A549 (cell line): Measurements from ENCODE around the gene MEF2C. TPM values are rescaled to one million over a fixed set of nuclear protein-coding genes. Genes with fewer than 3 reads are reported as not detected.

ENCODE experiments used
- ATAC-seq, 2 experiments: fragments of 200-7000 bp in 1 of 2; fragments of >200 bp in 1 of 2; cut with Nextera tagmentation in 1 of 2; cut with Tn5 transposase in 1 of 2; 3 replicates each; pipeline versions ENCODE4 v1.8.0 to v1.9.1; 2018 to 2020; ENCODE audit warnings: mild to moderate bottlenecking in 1 of 2, moderate library complexity in 1 of 2
- CTCF ChIA-PET: fragments of 300-600 bp; sonication (Branson Sonifier 250); formaldehyde crosslinking; extraction: SDS; loops from one replicate; lab custom pipeline; 2021; ENCODE audit warnings: antibody characterized with exemption, inconsistent platforms; lab: Yijun Ruan, JAX
- POLR2A ChIA-PET: fragments of 350-600 bp; formaldehyde crosslinking; extraction: SDS; loops from one replicate; lab custom pipeline; 2021; ENCODE audit warnings: antibody characterized with exemption, inconsistent platforms; lab: Yijun Ruan, JAX
- DNase-seq, 2 experiments: peaks; one replicate each; pipeline versions ENCODE4 v3.0.0 to v3.0.0-alpha.2; 2011 to 2016; ENCODE audit warnings: low read depth in 1 of 2, low spot score in 1 of 2
- FAIRE-seq: peaks from 2 replicates; lab custom pipeline; 2011; peaks lifted over from hg19 to GRCh38; lab: Jason Lieb, UNC
- H3K27ac ChIP-seq, 2 experiments: fragments of >200 bp; sonication (Bioruptor Twin); formaldehyde crosslinking; 3 replicates each; pipeline ENCODE4 v1.5.1; 2016 to 2017
- H3K4me1 ChIP-seq: fragments of >200 bp; sonication (Bioruptor Twin); formaldehyde crosslinking; 3 replicates; pipeline ENCODE4 v1.6.1; 2016
- H3K4me2 ChIP-seq: fragments of >200 bp; sonication (Bioruptor Twin); formaldehyde crosslinking; 3 replicates; pipeline ENCODE4 v1.6.1; 2016
- H3K4me3 ChIP-seq: fragments of >200 bp; sonication (Bioruptor Twin); formaldehyde crosslinking; 3 replicates; pipeline ENCODE4 v1.5.1; 2016
- H3K9me3 ChIP-seq: fragments of >200 bp; sonication (Bioruptor Twin); formaldehyde crosslinking; 3 replicates; pipeline ENCODE4 v1.6.1; 2016
- ATOH8 ChIP-seq: fragments of 250-450 bp; sonication (Bioruptor Pico); IDR thresholded peaks from 2 replicates; pipeline ENCODE4 v1.5.0; 2020; ENCODE audit warnings: low read depth, mild to moderate bottlenecking, moderate library complexity
- BHLHE40 ChIP-seq: IDR thresholded peaks from 2 replicates; pipeline ENCODE4 v1.6.1; 2012; ENCODE audit warnings: low read depth, low read length, inconsistent platforms
- EHF ChIP-seq: fragments of 250-450 bp; sonication (Bioruptor Pico); IDR thresholded peaks from 2 replicates; pipeline ENCODE4 v1.5.0; 2020; ENCODE audit warnings: mild to moderate bottlenecking
- EP300 ChIP-seq, 2 experiments: fragments of >200 bp; sonication (Bioruptor Twin); formaldehyde crosslinking; IDR thresholded peaks; 2 replicates in 1 of 2; 3 replicates in 1 of 2; pipeline ENCODE4 v1.6.1; 2016 to 2017
- FOSB ChIP-seq: fragments of 250-450 bp; sonication (Bioruptor Pico); IDR thresholded peaks from 2 replicates; pipeline ENCODE4 v1.5.0; 2020; ENCODE audit warnings: mild to moderate bottlenecking, moderate library complexity
- HES2 ChIP-seq: fragments of >200 bp; sonication (Bioruptor Twin); formaldehyde crosslinking; IDR thresholded peaks from 2 replicates; pipeline ENCODE4 v1.6.1; 2016
- HOXA7 ChIP-seq: fragments of 250-450 bp; sonication (Bioruptor Pico); IDR thresholded peaks from 2 replicates; pipeline ENCODE4 v1.5.0; 2020; ENCODE audit warnings: mild to moderate bottlenecking, moderate library complexity
- MAX ChIP-seq: IDR thresholded peaks from 2 replicates; pipeline ENCODE4 v1.6.1; 2012
- MAZ ChIP-seq: fragments of 150-350 bp; IDR thresholded peaks from 2 replicates; pipeline ENCODE4 v1.6.1; 2014; ENCODE audit warnings: antibody characterized with exemption, low read depth, low read length, borderline replicate concordance
- RAD21 ChIP-seq, 2 experiments: fragments of >200 bp in 1 of 2; sonication (Bioruptor Twin) in 1 of 2; formaldehyde crosslinking in 1 of 2; IDR thresholded peaks in 1 of 2; conservative IDR thresholded peaks in 1 of 2; 2 replicates in 1 of 2; 3 replicates in 1 of 2; pipeline ENCODE4 v1.6.1; 2012 to 2018; ENCODE audit warnings: inconsistent platforms in 1 of 2
- RARB ChIP-seq: fragments of 250-450 bp; sonication (Bioruptor Pico); IDR thresholded peaks from 2 replicates; pipeline ENCODE4 v1.8.0; 2021; ENCODE audit warnings: mild to moderate bottlenecking, moderate library complexity
- RNF2 ChIP-seq: fragments of 200-600 bp; sonication (generic); IDR thresholded peaks from 2 replicates; pipeline ENCODE4 v1.6.1; 2016; ENCODE audit warnings: low read depth, mild to moderate bottlenecking, antibody characterized with exemption, moderate library complexity, borderline replicate concordance
- ZSCAN20 ChIP-seq: fragments of 250-450 bp; sonication (Bioruptor Pico); IDR thresholded peaks from 2 replicates; pipeline ENCODE4 v1.8.0; 2022; ENCODE audit warnings: mild to moderate bottlenecking, moderate library complexity
- WGBS: methylation state at CpG from one replicate; pipeline ENCODE4 v1.1.6; 2017; ENCODE audit errors: missing lambda C conversion rate; 5-methylcytosine and 5-hydroxymethylcytosine counted together
- polyA plus RNA-seq, 4 experiments: library from polyadenylated mRNA; depleted of rRNA in 3 of 4; stranded (reverse); fragments of >200 nt; fragmentation: RNase III in 1 of 4; extraction: RNeasy Plus Mini Kit Qiagen cat#74134 plus additional on column Dnase treatment in 1 of 4; gene quantifications; 2 replicates in 3 of 4; 3 replicates in 1 of 4; pipeline ENCODE4 v1.2.3, GENCODE V29; 2011 to 2017

MEF2C gene
- polyA plus RNA-seq, 2 of the 4 experiments (the other 2 are of a cell fraction): 0.03 to 0.06 TPM

- TF ChIP-seq BHLHE40 (no peak), RAD21 (conservative IDR thresholded peaks at IDR 0.05 in 1 of 2, IDR thresholded peaks at IDR 0.05 in 1 of 2) (no peak)
- TF ChIP-seq, all 56 proteins: peak for 0
These were observed 206.2 kb downstream of the MEF2C start (continued) for GRCh38 chr5:88676637-88677375.

GRCh38 chr5:88675708-88676636 is 207.0 kb downstream of the MEF2C start:
- FAIRE-seq (no peak), ATAC-seq (peak; percentile 52 to 61; a peak in 5 of 6 replicates), DNase-seq (peak; percentile 50 to 61)
- Histone ChIP-seq H3K4me3 (peak overlapping the region; percentile 62), H3K27ac (peak overlapping the region in 1 of 2 experiments; percentile 46; a peak in 3 of 6 replicates), H3K9me3 (no peaks in the 10 kb centered on the region), H3K4me2 (peak overlapping the region; percentile 94), H3K4me1 (no peaks in the 10 kb centered on the region)
- POLR2A ChIA-PET: interaction anchor here (0.6 to 1.0 kb wide), 2 partner anchors 16 to 311 kb away, joined by 3 to 5 read pairs; no protein-coding TSS in a partner anchor
- 8% methylated on average over 47 of the region's 54 CpGs for WGBS
- CTCF ChIA-PET: interaction anchor here (1.2 to 1.8 kb wide), 4 partner anchors 15 to 896 kb away, joined by 4 to 6 read pairs (median 5); no protein-coding TSS in a partner anchor
- TF ChIP-seq EHF (CRISPR knock-in tag) (no peak), MAX (0 out of 2 replicates have a peak, but pooled peaks have one; percentile 41)

- DNase-seq (no peak), ATAC-seq (peak; percentile 12 to 36; a peak in 3 of 6 replicates), FAIRE-seq (no peak)
- TF ChIP-seq EP300 (IDR thresholded peaks at IDR 0.05) (no peak), MAZ (no peak), FOSB (no peak), RARB (CRISPR knock-in tag) (no peak), HOXA7 (CRISPR knock-in tag) (no peak), RAD21 (conservative IDR thresholded peaks at IDR 0.05 in 1 of 2, IDR thresholded peaks at IDR 0.05 in 1 of 2) (no peak), ATOH8 (CRISPR knock-in tag) (no peak), RNF2 (no peak), HES2 (no peak)
- peak overlapping the region; percentile 62 for H3K4me3 ChIP-seq
- no peaks in the 10 kb centered on the region for H3K4me1 ChIP-seq
- CTCF ChIA-PET: interaction anchor here (1.2 to 1.8 kb wide), 4 partner anchors 15 to 896 kb away, joined by 4 to 6 read pairs (median 5); no protein-coding TSS in a partner anchor
- no peaks in the 10 kb centered on the region for H3K9me3 ChIP-seq
- H3K4me2 ChIP-seq: peak overlapping the region; percentile 94
- POLR2A ChIA-PET: interaction anchor here (0.6 to 1.0 kb wide), 2 partner anchors 15 to 310 kb away, joined by 3 to 5 read pairs; no protein-coding TSS in a partner anchor
- 88% methylated on average over 18 of the region's 19 CpGs for WGBS
- no peak overlapping the region; a peak in 1 of 6 replicates for H3K27ac ChIP-seq
These were observed 207.7 kb downstream of the MEF2C start for GRCh38 chr5:88675168-88675707.

GRCh38 chr5:88674356-88675167 is 208.4 kb downstream of the MEF2C start:
- no peaks in the 10 kb centered on the region for H3K4me1 ChIP-seq
- ATAC-seq (peak; percentile 10 to 35; a peak in 3 of 6 replicates), FAIRE-seq (no peak), DNase-seq (no peak)
- ChIA-PET CTCF (interaction anchor here (1.8 kb wide), 1 partner anchor 14 kb away, joined by 5 read pairs; no protein-coding TSS in a partner anchor), POLR2A (no interaction called here)
- no peak overlapping the region for H3K27ac ChIP-seq
- H3K9me3 ChIP-seq: no peaks in the 10 kb centered on the region
- H3K4me3 ChIP-seq: peak overlapping the region; percentile 31
- 49% methylated on average over 27 of the region's 78 CpGs for WGBS
- 0 out of 2 replicates have a peak, but pooled peaks have one; percentile 19 for TF ChIP-seq MAX
- TF ChIP-seq ZSCAN20 (CRISPR knock-in tag): no peak
- H3K4me2 ChIP-seq: peak overlapping the region; percentile 69
